HUES6 (cell line): ENCODE data around the gene PSPN.

ENCODE experiments used
- H3K27ac ChIP-seq: 2 replicates; pipeline ENCODE4 v1.7.0; 2013; ENCODE audit warnings: low read depth, mild to moderate bottlenecking, low read length, inconsistent platforms
- H3K27me3 ChIP-seq: 2 replicates; pipeline ENCODE4 v1.6.1; 2013; ENCODE audit warnings: low read length; ENCODE audit not compliant: control insufficient read depth, insufficient read depth
- H3K36me3 ChIP-seq: 2 replicates; pipeline ENCODE4 v1.6.1; 2013; ENCODE audit warnings: low read length; ENCODE audit not compliant: control insufficient read depth, insufficient read depth
- H3K4me1 ChIP-seq: 2 replicates; pipeline ENCODE4 v1.6.1; 2013; ENCODE audit warnings: low read length; ENCODE audit not compliant: control insufficient read depth, insufficient read depth
- H3K4me3 ChIP-seq: 2 replicates; pipeline ENCODE4 v1.5.1; 2013; ENCODE audit warnings: low read depth, low read length
- H3K9ac ChIP-seq: one replicate; pipeline ENCODE4 v1.6.1; 2013; ENCODE audit warnings: mild to moderate bottlenecking, low read length
- H3K9me3 ChIP-seq: 2 replicates; pipeline ENCODE4 v1.6.1; 2013; ENCODE audit warnings: low read depth, low read length; ENCODE audit not compliant: control insufficient read depth, insufficient read depth

The PSPN gene

DNA sequence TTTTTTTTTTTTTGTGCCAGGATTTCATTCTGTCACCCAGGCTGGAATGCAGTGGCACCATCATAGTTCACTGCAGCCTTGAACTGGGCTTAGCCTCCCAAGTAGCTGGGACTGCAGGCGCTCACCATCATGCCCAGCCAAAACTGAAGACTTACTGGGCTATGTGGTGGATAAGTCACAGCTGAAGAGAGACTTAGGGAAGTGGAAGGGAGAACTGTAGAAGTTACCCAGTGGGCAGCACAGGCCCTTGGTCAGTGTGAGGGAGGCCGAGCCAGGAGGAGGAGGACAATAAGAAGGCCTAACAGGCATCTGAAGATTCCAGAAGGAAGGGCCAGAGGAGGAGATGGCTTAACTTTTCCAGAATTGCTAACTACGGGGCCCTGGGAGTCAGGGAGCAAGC lies 4.0 kb upstream of the PSPN start:
- peaks cover 64% of the 10 kb centered on the region for H3K36me3 ChIP-seq
- no peaks in the 10 kb centered on the region for H3K4me1 ChIP-seq
- H3K27me3 ChIP-seq: no peaks in the 10 kb centered on the region
- H3K4me3 ChIP-seq: no peak overlapping the region
- H3K9ac ChIP-seq: no peak overlapping the region
- H3K9me3 ChIP-seq: peaks cover 3% of the 10 kb centered on the region; the same call in 1 of the 2 replicates
- H3K27ac ChIP-seq: no peak overlapping the region

DNA sequence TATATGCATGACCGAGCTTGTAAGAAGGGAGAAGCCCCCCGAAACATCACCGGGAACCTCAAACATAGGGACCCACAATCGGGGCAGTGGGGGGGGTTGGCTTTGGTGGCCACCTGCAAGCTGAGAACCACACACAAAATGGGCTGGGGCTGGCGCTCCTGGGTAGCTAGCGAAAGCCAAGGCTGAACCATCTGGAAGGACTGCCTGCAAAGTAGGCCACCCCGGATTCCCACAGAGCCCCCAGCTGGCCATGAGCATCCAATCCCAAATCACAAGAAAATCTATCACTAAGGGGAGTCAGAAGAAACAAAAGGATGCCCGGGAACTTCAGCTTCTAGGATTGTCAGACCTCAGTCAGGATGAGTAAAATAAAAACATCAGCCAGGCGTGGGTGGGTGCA lies 2.8 kb upstream of the PSPN start:
- H3K4me1 ChIP-seq: peaks cover 5% of the 10 kb centered on the region
- H3K27ac ChIP-seq: no peak overlapping the region
- no peak overlapping the region for H3K4me3 ChIP-seq
- no peaks in the 10 kb centered on the region for H3K27me3 ChIP-seq
- peaks cover 57% of the 10 kb centered on the region for H3K36me3 ChIP-seq
- peaks cover 3% of the 10 kb centered on the region; the same call in 1 of the 2 replicates for H3K9me3 ChIP-seq
- H3K9ac ChIP-seq: no peak overlapping the region

DNA sequence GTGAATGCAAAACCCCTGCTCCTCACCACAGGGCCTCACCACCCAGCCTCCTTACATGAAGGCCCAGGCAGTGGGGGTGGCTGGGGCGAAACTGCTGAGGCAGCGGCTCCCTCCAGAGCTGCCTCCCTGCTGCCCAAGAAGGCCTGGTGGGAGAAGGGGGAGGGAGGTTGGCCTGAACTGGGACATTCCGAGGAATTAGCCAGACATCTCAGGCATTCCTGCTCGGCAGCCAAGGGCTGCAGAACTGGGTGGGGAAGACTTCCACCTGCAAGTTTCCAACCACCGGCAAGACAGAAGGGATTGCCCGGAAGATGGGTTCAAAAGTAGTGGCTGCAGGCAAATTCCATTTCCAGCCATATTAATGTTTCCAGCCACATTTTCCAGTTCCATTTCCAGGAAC lies 2.3 kb upstream of the PSPN start:
- Histone ChIP-seq H3K27ac (no peak overlapping the region), H3K4me3 (no peak overlapping the region), H3K9ac (no peak overlapping the region), H3K9me3 (peaks cover 3% of the 10 kb centered on the region; the same call in 1 of the 2 replicates), H3K4me1 (peaks cover 5% of the 10 kb centered on the region), H3K27me3 (no peaks in the 10 kb centered on the region), H3K36me3 (peaks cover 53% of the 10 kb centered on the region)

DNA sequence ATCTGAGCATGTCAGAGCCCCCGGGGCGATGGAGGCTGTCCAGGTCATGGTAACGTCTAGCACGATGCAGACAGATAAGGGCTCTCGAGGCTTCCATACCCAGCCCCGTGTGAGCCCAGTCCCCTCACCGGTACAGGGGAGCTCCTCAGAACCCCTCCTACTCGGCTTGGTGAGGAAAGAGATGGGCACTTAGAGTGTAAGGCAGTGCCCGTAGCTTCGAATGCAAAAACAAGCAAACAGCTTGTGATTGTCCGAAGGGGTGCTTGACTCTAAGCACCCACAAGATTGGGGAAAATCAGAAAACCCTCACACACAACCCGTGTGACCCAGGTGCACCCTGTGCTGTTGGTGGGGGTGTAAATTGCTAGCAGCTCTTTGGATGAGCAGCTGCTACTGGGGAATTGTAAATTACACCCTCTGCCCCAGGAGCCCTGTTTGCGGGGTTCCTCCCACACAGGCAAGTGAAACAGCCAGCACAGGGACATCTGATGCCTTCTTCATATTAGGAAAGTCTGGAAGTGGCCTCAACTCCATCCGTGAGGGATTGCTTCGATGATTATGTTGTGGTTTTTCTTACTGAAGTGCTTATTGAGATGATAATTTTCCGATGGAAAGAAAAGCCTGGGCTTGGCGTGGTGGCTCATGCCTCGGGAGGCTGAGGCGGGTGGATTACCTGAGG lies 918 bp upstream of the PSPN start:
- Histone ChIP-seq H3K36me3 (peaks cover 40% of the 10 kb centered on the region), H3K9me3 (peaks cover 3% of the 10 kb centered on the region; the same call in 1 of the 2 replicates), H3K27ac (no peak overlapping the region), H3K4me1 (peaks cover 5% of the 10 kb centered on the region), H3K9ac (no peak overlapping the region), H3K27me3 (no peaks in the 10 kb centered on the region), H3K4me3 (no peak overlapping the region)

DNA sequence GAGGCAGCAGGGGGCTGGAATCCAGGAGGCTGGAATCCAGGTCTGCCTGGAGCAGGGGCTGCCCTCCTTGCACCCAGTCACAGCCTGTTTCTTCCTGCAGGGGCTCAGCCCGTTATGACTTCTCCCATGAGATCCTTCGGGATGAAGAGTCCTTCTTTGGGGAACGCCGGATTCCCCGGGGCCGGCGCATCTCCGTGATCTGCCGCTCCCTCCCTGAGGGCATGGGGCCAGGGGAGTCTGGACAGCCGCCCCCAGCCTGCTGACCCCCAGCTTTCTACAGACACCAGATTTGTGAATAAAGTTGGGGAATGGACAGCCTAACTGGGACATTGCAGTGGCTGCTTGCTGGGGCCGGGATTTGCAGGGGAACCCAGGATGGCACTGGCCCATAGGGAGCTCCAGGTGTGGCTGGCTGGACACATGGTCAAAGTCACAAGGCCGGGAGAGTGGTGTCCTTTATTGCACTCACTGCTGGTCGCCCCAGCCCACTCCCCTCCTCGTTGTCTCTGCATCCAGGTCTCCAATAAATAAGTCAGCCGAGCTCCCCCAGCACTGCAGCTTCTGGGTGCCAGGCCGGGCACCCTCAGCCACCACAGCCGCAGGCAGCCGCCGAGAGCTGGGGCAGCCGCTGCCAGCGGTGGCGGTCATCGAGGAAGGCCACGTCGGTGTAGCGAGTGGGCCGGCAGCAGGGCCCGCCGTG lies 872 bp downstream of the PSPN start:
- H3K4me1 ChIP-seq: peaks cover 5% of the 10 kb centered on the region
- H3K9ac ChIP-seq: no peak overlapping the region
- H3K27me3 ChIP-seq: no peaks in the 10 kb centered on the region
- H3K9me3 ChIP-seq: peaks cover under 1% of the 10 kb centered on the region; the same call in 1 of the 2 replicates
- peaks cover 22% of the 10 kb centered on the region for H3K36me3 ChIP-seq
- no peak overlapping the region for H3K4me3 ChIP-seq
- H3K27ac ChIP-seq: no peak overlapping the region

DNA sequence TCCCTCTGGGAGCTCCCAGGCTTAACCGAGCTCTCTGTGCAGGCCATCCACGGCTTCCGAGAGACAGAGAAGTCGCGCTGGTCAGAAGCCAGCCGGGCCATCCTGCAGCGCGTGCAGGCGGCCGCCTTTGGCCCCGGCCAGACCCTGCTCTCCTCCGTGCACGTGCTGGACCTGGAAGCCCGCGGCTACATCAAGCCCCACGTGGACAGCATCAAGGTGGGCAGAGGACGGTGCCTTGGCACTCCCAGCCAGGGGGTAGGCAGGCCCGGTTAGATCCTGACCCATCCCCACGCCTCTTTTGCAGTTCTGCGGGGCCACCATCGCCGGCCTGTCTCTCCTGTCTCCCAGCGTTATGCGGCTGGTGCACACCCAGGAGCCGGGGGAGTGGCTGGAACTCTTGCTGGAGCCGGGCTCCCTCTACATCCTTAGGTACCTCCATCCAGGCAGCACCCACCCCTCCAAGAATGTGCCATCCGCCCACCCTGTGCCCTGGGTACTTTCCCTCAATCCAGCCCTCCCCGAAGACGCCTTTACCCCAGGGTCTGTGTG lies 1.5 kb downstream of the PSPN start:
- Histone ChIP-seq H3K27me3 (no peaks in the 10 kb centered on the region), H3K9ac (no peak overlapping the region), H3K9me3 (no peaks in the 10 kb centered on the region), H3K4me3 (peak overlapping the region; percentile 59), H3K36me3 (peaks cover 19% of the 10 kb centered on the region), H3K4me1 (peaks cover 5% of the 10 kb centered on the region), H3K27ac (0 out of 2 replicates have a peak overlapping the region, but pooled peaks have one; percentile 2)

DNA sequence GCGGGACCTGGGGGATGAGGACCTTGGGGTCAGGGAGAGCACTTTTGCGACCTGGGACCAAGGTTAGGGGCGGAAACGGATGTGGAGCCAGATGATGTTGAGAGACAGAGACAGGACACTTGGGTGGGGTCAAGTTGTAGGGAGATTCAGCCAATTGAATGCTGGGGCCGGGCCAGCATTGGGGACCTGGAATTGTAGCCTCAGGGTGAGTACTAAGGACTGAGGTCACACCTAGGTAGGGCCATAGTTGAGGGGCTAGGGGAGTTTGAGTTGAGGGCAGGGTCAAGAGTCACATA lies 2.0 kb downstream of the PSPN start:
- no peaks in the 10 kb centered on the region for H3K9me3 ChIP-seq
- H3K27me3 ChIP-seq: no peaks in the 10 kb centered on the region
- peak overlapping the region; percentile 59 for H3K4me3 ChIP-seq
- no peak overlapping the region for H3K9ac ChIP-seq
- 0 out of 2 replicates have a peak overlapping the region, but pooled peaks have one; percentile 2 for H3K27ac ChIP-seq
- peaks cover 5% of the 10 kb centered on the region for H3K4me1 ChIP-seq
- H3K36me3 ChIP-seq: peaks cover 19% of the 10 kb centered on the region

DNA sequence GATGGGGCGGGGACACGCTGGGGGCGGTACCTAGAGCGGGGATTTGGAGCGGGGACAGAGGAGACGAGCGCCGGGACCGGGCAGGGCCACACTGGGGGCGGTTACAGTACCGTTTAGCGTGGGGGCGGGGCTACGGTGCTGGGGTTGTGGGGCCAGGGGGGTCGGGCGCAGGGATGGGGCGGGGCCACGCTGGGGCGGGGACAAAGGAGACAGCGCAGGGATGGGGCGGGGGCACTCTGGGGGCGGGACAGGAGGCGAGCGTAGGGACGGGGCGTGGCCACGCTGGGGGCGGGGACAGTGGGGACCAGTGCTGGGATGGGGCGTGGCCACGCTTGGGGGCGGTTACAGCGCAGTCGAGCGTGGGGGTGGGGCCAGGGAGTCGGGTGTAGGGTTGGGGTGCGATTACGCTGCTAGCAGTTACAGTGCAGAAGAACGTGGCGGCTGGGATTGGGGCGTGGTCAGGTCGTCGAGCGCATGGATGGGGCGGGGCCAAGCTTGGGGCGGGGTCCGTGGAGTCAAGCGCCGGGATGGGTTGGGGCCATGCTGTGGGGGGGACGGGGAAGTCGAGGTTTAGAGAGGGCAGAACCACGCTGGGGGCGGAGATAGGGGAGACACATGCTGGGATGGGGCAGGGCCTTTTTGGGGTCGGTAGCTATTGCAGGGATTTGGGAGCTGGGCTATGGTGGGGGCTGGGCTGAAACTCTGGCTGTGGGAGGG lies 2.5 kb downstream of the PSPN start:
- Histone ChIP-seq H3K9me3 (no peaks in the 10 kb centered on the region), H3K27ac (peak overlapping the region; percentile 90), H3K9ac (peak overlapping the region; percentile 85)

DNA sequence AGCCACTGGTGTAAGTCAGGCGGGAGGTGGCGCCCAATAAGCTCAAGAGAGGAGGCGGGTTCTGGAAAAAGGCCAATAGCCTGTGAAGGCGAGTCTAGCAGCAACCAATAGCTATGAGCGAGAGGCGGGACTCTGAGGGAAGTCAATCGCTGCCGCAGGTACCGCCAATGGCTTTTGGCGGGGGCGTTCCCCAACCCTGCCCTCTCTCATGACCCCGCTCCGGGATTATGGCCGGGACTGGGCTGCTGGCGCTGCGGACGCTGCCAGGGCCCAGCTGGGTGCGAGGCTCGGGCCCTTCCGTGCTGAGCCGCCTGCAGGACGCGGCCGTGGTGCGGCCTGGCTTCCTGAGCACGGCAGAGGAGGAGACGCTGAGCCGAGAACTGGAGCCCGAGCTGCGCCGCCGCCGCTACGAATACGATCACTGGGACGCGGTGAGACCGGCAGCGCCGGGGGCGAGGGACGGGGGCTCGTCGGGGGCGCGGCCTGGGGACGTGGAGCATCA lies 3.1 kb downstream of the PSPN start, which contains the start of gene ALKBH7:
Gene ALKBH7, plus strand, starts transcription at position 201 of the 502 bp plus-strand sequence. Its CDS starts 27 bp downstream, at position 228.
- peaks cover 5% of the 10 kb centered on the region for H3K4me1 ChIP-seq
- H3K9me3 ChIP-seq: no peaks in the 10 kb centered on the region
- H3K36me3 ChIP-seq: peaks cover 26% of the 10 kb centered on the region
- H3K9ac ChIP-seq: peak within 1 kb of the TSS; percentile 85
- H3K4me3 ChIP-seq: peak within 1 kb of the TSS; percentile 95
- no peaks in the 10 kb centered on the region for H3K27me3 ChIP-seq
- H3K27ac ChIP-seq: peak within 1 kb of the TSS; percentile 90

More for the DNA sequence above, 2.5 kb downstream of the PSPN start:
- Histone ChIP-seq H3K4me1 (peaks cover 5% of the 10 kb centered on the region), H3K27me3 (no peaks in the 10 kb centered on the region), H3K36me3 (peaks cover 20% of the 10 kb centered on the region), H3K4me3 (peak overlapping the region; percentile 95)

DNA sequence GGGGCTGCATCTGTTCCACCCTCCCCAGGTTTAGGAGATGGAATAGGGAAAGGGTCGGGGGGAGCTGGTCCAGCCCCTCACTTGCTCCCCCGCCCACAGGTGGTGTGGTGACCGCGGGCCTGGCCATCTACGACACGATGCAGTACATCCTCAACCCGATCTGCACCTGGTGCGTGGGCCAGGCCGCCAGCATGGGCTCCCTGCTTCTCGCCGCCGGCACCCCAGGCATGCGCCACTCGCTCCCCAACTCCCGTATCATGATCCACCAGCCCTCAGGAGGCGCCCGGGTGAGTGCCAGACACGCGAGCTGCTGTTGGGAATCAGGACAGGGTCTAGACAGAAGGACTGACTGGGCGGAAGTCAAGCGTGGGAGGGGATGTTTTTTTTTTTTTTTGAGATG lies 11.4 kb downstream of the PSPN start:
- H3K27me3 ChIP-seq: no peaks in the 10 kb centered on the region

More for the DNA sequence above, 11.4 kb downstream of the PSPN start:
- Histone ChIP-seq H3K27ac (no peak overlapping the region), H3K4me1 (peaks cover 3% of the 10 kb centered on the region), H3K9ac (no peak overlapping the region), H3K9me3 (no peaks in the 10 kb centered on the region), H3K4me3 (no peak overlapping the region), H3K36me3 (peaks cover 50% of the 10 kb centered on the region)
